Eye (tissue), 1 donor: ENCODE results near the gene TLR6.
"Not testable (repeated sequence)": the region's sequence is repeated elsewhere in the genome, so short reads cannot be mapped to it uniquely, and the experiment has no call there.

Source experiments
- DNase-seq: peaks from one replicate; pipeline ENCODE4 v3.0.0-alpha.2; 2015

The TLR6 gene

DNA sequence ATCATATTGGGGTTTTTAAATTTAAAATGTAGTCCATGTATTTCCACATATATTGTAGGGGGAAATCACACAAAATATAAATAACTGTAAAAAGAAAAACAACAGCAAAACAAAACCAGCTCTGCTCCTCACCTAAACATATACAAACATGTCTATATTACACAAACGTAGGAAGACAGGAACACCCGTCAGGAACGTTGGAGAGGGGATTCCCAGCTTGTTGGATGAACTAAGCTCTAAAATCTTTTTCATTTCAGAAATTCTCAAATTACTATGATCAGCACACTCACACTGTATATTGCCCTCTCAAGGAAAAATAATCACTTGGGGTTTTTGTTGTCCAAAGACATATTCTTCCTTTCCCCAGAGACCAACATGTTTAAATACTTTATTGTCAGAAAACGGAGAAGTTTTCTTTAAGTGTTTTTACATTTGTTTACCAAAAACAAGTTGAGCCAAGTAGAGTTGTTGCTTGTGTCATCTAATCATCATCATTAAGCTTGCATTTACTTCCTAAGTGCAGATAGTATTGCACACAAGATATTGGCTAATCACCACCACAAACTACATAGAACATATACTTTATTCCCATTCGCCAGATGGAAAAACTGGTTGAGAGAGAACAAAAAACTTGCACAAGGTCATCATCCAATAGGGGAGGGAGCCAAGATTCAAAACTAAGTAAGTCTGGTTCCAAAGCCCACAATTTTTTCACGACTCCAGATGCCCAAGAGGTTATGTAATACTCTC, 71.4 kb downstream of the TLR6 start:
- DNase-seq: no peak

GRCh38 chr4:38784141-38784540, 72.5 kb downstream of the TLR6 start:
- DNase-seq: no peak

DNA sequence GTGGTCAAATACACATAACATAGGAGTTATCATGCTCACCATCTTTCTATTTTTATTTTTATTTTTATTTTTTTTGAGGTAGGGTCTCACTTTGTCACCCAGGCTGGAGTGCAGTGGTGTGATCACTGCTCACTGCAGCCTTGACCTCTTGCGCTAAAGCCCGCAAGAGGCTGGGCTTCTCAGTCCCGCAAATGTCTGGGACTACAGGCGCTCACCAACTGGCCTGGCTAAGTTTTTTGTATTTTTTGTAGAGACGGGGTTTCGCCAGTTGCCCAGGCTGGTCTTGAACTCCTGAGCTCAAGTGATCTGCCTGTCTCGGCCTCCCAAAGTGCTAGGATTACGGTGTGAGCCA, 73.5 kb downstream of the TLR6 start:
- no peak for DNase-seq

GRCh38 chr4:38782452-38783108, 74.0 kb downstream of the TLR6 start, which contains the start of gene TLR10:
Gene TLR10, minus strand, starts transcription at chr4:38782990. Its CDS starts 7,400 bp downstream, at chr4:38775590.
- peak; percentile 68 for DNase-seq

DNA sequence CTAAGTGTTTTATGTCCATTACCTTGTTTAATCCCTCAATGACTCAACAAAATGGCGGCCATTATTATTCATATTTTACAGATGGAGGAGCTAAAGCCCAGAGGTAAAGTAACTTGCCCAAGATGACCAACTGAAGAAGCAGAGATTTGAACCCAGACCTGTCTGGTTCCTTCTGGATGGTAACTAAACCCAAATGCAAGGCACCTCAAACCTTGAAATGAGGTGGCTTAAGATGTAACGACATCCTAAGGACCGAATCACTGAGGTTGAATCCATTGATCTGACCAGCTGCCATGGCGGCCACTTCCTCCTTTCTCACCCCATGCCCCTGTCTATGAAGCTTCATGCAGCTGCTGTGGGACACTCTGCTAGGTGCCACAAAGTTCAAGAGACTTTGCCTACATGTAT, 74.8 kb downstream of the TLR6 start:
- no peak for DNase-seq

DNA sequence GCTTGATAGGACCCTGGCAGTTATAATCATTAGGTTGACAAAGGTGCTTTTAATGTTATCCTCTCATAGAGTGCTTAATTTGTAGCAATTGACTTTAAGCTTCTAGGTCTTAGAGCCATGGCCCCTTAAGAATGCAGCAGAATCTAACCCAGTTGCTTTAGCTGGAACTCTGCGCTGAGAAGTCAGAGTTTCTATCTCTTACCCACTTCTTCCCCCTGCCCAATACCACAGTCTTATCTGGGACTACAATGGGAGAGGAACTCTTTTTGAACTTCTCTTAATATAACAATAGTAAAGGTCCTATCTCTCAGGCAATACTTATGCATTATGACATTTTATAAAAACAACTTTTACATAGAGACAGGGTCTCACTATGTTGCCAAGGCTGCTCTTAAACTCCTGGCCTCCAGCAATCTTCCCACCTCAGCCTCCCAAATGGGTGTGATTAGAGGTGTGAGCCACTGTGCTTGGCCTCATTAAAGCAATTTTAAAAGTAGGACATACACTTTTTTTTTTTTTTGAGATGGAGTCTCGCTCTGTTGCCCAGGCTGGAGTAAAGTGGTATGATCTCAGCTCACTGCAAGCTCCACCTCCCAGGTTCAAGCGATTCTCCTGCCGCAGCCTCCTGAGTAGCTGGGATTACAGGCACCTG, 75.7 kb downstream of the TLR6 start:
- no peak for DNase-seq

- DNase-seq: no peak
Measured at GRCh38 chr4:38779790-38780189, 76.8 kb downstream of the TLR6 start.

DNA sequence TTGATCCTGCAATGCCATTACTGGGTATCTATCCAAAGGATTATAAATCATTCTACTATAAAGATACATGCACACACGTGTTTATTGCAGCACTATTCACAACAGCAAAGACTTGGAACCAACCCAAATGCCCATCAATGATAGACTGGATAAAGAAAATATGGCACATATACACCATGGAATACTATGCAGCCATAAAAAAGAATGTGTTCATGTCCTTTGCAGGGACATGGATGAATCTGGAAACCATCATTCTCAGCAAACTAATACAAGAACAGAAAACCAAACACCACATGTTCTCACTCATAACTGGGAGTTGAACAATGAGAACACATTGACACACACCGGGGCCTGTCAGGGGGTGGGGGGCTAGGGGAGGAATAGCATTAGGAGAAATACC, 78.7 kb downstream of the TLR6 start:
- DNase-seq: not testable (repeated sequence)

GRCh38 chr4:38775326-38775725, 81.3 kb downstream of the TLR6 start:
- no peak for DNase-seq

GRCh38 chr4:38774181-38774955, 82.2 kb downstream of the TLR6 start:
- no peak for DNase-seq
